MCF 10A (cell line): ENCODE results near the gene PTPRN2. TPM values are rescaled to one million over a fixed set of nuclear protein-coding genes. Genes with fewer than 3 reads are reported as not detected.

Experiments used
- BruUV-seq: library from RNA; stranded (reverse); fragments of 400-500 nt; replicated peaks from 2 replicates; lab custom pipeline; 2021; lab: Mats Ljungman, UMichigan
- CTCF ChIA-PET: fragments of 300-600 bp; sonication (Branson Sonifier 250); formaldehyde crosslinking; extraction: SDS; loops from one replicate; lab custom pipeline; 2021; ENCODE audit warnings: antibody characterized with exemption, inconsistent platforms; lab: Yijun Ruan, JAX
- POLR2A ChIA-PET: fragments of 300-600, 350-650 bp; sonication (Branson Sonifier 250); formaldehyde crosslinking; extraction: SDS; loops from one replicate; lab custom pipeline; 2020; ENCODE audit warnings: antibody characterized with exemption, inconsistent platforms; lab: Yijun Ruan, JAX
- DNase-seq: peaks from one replicate; pipeline ENCODE4 v3.0.0-alpha.2; 2018; ENCODE audit not compliant: unreplicated experiment
- H3K27ac Mint-ChIP-seq: one replicate; pipeline ENCODE4 v1.8.0; 2022; ENCODE audit warnings: mild to moderate bottlenecking, low read depth, mixed read lengths; ENCODE audit not compliant: unreplicated experiment
- H3K27me3 Mint-ChIP-seq: one replicate; pipeline ENCODE4 v1.8.0; 2022; ENCODE audit warnings: mixed read lengths; ENCODE audit not compliant: insufficient read depth, unreplicated experiment
- H3K36me3 Mint-ChIP-seq: one replicate; pipeline ENCODE4 v1.8.0; 2022; ENCODE audit warnings: mild to moderate bottlenecking, moderate library complexity, mixed read lengths; ENCODE audit not compliant: insufficient read depth, unreplicated experiment
- H3K4me1 Mint-ChIP-seq: one replicate; pipeline ENCODE4 v1.8.0; 2022; ENCODE audit warnings: mixed read lengths; ENCODE audit not compliant: insufficient read depth, unreplicated experiment
- H3K4me3 Mint-ChIP-seq: one replicate; pipeline ENCODE4 v1.8.0; 2022; ENCODE audit warnings: mild to moderate bottlenecking, moderate library complexity, mixed read lengths; ENCODE audit not compliant: unreplicated experiment
- H3K9me3 Mint-ChIP-seq: one replicate; pipeline ENCODE4 v1.8.0; 2022; ENCODE audit warnings: mixed read lengths; ENCODE audit not compliant: unreplicated experiment
- CTCF ChIP-seq: fragments of 200-600 bp; IDR thresholded peaks from one replicate; pipeline ENCODE4 v1.8.0; 2022; ENCODE audit warnings: antibody characterized with exemption, mild to moderate bottlenecking; ENCODE audit not compliant: unreplicated experiment
- intact Hi-C: fragments of 100-400 bp; cut with micrococcal nuclease; formaldehyde crosslinking; loops from 2 replicates; pipeline ENCODE4 v1.14.1; 2022
- total RNA-seq: library from RNA; stranded (reverse); gene quantifications from 2 replicates; pipeline ENCODE4 v1.2.3, GENCODE V29; 2022

Gene PTPRN2
- total RNA-seq, 1 experiment from 2014 or later, result 4.5 TPM

- POLR2A ChIA-PET, result interaction anchor here (0.5 kb wide), 1 partner anchor 7 kb away, joined by 3 read pairs; no protein-coding TSS in a partner anchor
- Mint-ChIP-seq H3K36me3 (no peaks in the 10 kb centered on the region), H3K9me3 (peaks cover 25% of the 10 kb centered on the region), H3K27ac (no peak overlapping the region), H3K4me1 (no peaks in the 10 kb centered on the region), H3K4me3 (no peak overlapping the region), H3K27me3 (no peaks in the 10 kb centered on the region)
- intact Hi-C loops, result no loop called here
- CTCF ChIA-PET, result no interaction called here
- no peak for DNase-seq
- BruUV-seq, result no TSS peak
- no peak for TF ChIP-seq CTCF
Observed at GRCh38 chr7:157944734-157945291, 642.8 kb downstream of the PTPRN2 start.

GRCh38 chr7:157944051-157944450 lies 643.6 kb downstream of the PTPRN2 start:
- POLR2A ChIA-PET, result no interaction called here
- Mint-ChIP-seq H3K9me3 (peaks cover 29% of the 10 kb centered on the region), H3K27me3 (no peaks in the 10 kb centered on the region), H3K4me1 (no peaks in the 10 kb centered on the region), H3K36me3 (no peaks in the 10 kb centered on the region), H3K4me3 (no peak overlapping the region), H3K27ac (no peak overlapping the region)
- CTCF ChIA-PET, result no interaction called here
- no TSS peak for BruUV-seq
- no peak for TF ChIP-seq CTCF
- intact Hi-C loops, result no loop called here
- no peak for DNase-seq

- intact Hi-C loops, result no loop called here
- ChIA-PET CTCF (no interaction called here), POLR2A (no interaction called here)
- no TSS peak for BruUV-seq
- H3K4me3 Mint-ChIP-seq, result no peak overlapping the region
- no peaks in the 10 kb centered on the region for H3K4me1 Mint-ChIP-seq
- TF ChIP-seq CTCF, result no peak
- DNase-seq, result no peak
- no peaks in the 10 kb centered on the region for H3K36me3 Mint-ChIP-seq
- H3K27me3 Mint-ChIP-seq, result no peaks in the 10 kb centered on the region
- H3K9me3 Mint-ChIP-seq, result peaks cover 29% of the 10 kb centered on the region
- no peak overlapping the region for H3K27ac Mint-ChIP-seq
Observed at GRCh38 chr7:157943561-157943960, 644.1 kb downstream of the PTPRN2 start.

- intact Hi-C loops, result no loop called here
- H3K27me3 Mint-ChIP-seq, result no peaks in the 10 kb centered on the region
- BruUV-seq, result no TSS peak
Observed at GRCh38 chr7:157941210-157941609, 646.4 kb downstream of the PTPRN2 start.

More at GRCh38 chr7:157941210-157941609, 646.4 kb downstream of the PTPRN2 start:
- H3K36me3 Mint-ChIP-seq, result no peaks in the 10 kb centered on the region
- no peak for DNase-seq
- H3K27ac Mint-ChIP-seq, result no peak overlapping the region
- TF ChIP-seq CTCF, result no peak
- H3K4me3 Mint-ChIP-seq, result no peak overlapping the region
- peaks cover 24% of the 10 kb centered on the region for H3K9me3 Mint-ChIP-seq
- ChIA-PET POLR2A (no interaction called here), CTCF (no interaction called here)
- no peaks in the 10 kb centered on the region for H3K4me1 Mint-ChIP-seq
